ENCODE data around the gene PON3.
A peak's percentile ranks its signal among the peaks of the same experiment; 100 is the strongest.

The PON3 gene

GRCh38 chr7:95338832-95339231 is 57.3 kb downstream of the PON3 start:
- no peak for DNase-seq

GRCh38 chr7:95335093-95335492 is 61.1 kb downstream of the PON3 start:
- no peak for DNase-seq

DNA sequence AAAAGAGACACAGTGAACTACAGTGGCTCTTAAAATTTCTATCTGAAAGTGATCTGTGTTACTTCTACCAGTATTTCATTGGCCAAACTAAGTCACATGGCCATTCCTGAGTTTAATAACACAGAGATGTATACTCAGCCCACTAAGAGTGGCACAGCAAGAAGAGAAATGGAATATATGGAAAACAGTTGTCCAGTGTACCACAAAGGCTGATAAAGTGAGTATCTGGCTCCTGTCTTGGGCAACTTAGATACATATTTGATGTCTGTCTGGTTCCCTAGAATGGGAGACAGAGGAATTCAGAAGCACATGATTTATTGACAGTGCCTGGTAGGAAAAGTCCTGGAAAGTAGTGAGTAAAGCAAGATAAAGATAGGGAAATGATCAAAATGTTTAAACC is 61.7 kb downstream of the PON3 start:
- no peak for DNase-seq

GRCh38 chr7:95330961-95331337 is 65.2 kb downstream of the PON3 start:
- DNase-seq, result no peak

DNA sequence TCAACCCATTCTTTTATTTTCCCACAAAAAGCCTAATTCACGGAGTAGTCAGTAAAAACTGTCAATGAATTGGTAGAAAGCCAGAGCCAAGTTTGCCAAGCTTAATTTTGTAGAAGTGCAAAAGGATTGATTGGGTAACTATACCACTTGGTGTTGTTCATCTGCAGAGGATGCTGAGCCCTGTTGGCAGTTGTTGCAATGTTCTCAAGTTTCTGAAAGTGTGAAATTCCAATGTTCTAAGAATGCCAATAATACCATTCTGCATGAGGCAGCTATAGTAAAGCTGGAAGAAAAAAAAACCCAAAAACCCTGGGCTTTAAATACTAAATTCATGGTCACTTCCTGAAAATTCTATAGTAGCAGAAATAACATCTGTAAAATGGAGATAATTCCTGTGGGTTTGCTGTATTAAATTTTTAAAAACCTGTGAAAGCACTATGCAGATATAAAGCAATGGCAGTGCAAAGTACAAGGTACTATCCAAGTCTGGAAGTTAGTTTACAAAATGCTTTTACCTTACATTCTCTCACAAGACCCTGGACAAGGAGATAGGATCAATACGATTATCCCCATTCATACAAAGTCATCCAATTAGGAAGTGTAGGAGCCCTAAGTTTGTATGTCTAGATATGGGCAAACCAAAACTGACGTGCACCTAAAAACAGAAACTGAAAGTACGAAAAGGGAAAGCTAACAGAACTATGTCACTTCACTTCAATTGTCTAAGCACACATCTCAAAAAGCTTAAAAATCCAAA is 65.8 kb downstream of the PON3 start:
- DNase-seq, result peak; percentile 62

GRCh38 chr7:95327356-95327755 is 68.8 kb downstream of the PON3 start:
- DNase-seq, result no peak

DNA sequence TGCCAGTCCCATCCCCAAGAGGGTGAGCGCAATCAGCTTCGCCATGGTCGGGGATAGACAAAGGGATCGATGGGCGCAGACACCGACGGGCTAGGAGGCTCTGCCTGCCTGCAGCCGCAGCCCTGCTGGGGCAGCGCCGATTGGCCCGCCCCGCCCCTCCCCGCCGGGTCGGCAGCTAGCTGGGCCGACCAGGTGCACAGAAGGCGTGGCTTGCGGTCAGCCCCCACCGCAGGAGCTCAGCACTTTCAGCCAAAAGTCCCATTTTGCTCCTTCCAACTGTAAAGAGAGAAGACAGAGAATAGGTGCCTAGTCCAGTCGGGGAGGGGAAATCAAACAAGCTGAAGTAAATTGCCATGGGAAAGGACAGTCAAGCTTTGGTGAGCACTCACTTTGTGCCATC is 71.7 kb downstream of the PON3 start, which contains the start of gene PON1:
TSS of gene PON1 (minus strand) at position 102 of the 400 bp plus-strand sequence. CDS start at position 45, 57 bp downstream.
- no peak for DNase-seq

DNA sequence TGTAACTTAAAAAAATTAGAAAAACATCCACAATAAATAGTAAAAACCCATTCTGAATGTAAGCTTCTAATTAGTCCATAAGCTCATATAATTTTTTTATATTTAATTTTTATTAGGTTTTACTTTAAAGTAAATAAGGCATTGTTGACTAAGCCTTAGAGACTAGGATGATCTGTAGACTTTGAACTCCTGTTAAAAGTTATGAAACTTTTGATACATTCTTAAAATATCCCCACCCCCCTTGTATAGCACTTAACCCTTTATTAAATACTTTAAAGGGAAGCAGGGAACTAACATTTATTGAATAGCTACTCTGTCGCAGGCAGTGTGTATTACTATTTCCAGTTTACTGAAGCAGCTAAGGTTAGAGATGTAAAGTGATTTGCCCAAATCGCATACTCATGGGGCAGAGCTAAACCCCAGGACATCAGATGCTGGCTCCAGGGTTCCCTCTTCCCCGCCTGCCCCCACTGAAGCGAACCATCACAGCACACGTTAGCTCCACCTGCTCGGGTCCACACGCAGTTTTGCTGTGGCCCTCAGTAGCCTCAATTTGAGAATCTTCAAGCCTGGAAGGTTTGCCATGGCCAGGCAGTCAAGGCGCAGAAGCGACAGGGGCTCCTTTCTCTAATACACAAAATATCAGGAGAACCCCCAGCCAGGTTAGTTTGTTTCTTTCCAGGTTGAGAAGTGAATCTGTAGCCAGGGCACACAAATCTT is 72.6 kb downstream of the PON3 start:
- DNase-seq, result no peak

DNA sequence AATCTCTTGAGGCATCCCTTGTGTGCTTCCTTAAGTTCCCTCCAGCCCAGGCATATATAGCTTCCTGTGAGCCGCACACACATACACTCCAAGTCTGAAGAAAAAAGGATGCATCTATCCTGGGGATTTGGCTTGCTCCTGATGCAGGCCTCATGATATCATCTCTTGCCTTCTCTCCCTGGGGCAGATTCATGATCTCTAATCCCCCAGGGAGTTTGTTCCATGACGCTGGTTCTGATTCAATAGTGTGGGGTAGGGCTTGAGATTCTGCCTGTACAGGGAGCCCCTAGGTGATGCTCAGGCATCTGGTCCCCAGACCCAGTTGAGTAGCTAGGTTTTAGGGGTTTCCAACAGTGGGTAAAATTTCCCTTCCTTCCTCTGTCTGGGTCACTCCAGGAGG is 73.3 kb downstream of the PON3 start:
- no peak for DNase-seq

GRCh38 chr7:95322396-95322795 is 73.8 kb downstream of the PON3 start:
- peak; percentile 10 for DNase-seq

GRCh38 chr7:95321720-95322119 is 74.5 kb downstream of the PON3 start:
- no peak for DNase-seq

DNA sequence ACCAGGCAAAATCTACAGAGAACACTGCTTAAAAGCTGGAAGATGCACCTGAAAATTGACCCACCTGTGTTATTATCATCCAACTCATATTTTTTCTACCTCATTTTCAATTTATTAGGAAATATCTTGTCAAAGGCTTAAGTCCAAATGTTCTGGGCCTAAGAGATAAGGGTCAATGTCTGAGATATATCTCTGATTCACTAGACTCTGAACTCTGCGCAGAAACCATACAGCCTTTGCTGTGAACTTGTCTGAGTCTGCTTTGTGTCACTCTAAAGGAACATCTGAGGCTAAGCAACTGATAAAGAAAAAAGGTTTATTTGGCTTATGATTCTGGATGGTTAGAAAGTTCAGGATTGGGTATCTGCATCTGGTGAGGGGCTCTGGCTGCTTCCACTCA is 75.5 kb downstream of the PON3 start:
- no peak for DNase-seq

DNA sequence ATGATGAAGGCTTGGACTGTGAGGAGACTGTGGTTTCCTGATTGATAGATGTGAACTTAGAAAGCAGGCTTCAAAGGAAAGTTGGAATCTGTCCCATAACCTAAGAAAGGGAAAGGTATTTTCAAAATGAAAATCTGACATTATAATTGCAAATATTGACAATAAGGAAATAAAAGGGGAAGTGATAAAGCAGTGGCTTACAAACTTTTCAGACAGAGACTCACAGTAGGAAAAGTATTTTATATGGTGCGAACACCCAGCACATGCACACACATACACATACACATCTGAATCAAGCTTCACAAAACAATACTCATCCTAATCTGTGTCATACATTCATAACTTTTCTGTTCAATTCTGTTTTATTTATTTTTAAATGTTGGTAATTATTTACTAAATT is 76.6 kb downstream of the PON3 start:
- no peak for DNase-seq

- no peak for DNase-seq
These were observed 77.6 kb downstream of the PON3 start for GRCh38 chr7:95318501-95319100.

GRCh38 chr7:95317966-95318365 is 78.2 kb downstream of the PON3 start:
- no peak for DNase-seq

DNA sequence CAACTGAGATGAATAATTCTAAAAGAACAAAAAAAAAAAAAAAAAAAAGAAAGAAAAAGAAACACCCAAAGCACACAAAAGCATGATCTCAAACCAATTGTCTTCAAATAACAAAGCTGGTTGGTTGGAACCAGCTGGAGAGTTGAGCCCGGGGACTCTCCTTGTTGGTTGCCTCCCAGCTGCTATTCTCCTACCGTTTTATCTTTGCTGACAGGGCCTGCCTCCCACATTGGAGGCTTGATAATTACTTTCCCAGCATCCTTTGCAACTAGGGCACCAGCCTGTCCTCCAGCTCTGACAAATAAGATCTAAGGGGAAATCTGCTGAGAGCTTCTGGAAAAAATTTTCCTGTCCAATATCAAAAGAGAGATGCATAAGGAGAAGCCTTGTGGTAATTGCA is 78.6 kb downstream of the PON3 start:
- peak; percentile 40 for DNase-seq

- no peak for DNase-seq
These were observed 79.6 kb downstream of the PON3 start for GRCh38 chr7:95316588-95316987.

DNA sequence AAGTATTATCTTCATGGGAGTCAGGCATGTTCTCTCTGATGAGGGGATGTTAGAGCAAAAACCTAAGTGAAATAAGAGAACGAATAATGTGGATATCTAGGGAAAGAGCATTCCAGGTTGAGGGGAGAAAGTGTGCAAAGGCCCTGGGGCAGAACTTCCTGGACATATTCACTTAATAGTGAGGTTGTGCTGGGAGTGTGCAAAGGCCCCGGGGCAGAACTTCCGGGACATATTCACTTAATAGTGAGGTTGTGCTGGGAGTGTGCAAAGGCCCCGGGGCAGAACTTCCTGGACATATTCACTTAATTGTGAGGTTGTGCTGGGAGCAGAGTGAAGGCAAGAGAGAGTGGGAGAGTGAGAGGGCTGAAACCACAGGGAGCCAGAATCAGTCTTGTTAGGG is 83.6 kb downstream of the PON3 start:
- DNase-seq, result no peak

GRCh38 chr7:95311389-95311788 is 84.8 kb downstream of the PON3 start:
- no peak for DNase-seq

DNA sequence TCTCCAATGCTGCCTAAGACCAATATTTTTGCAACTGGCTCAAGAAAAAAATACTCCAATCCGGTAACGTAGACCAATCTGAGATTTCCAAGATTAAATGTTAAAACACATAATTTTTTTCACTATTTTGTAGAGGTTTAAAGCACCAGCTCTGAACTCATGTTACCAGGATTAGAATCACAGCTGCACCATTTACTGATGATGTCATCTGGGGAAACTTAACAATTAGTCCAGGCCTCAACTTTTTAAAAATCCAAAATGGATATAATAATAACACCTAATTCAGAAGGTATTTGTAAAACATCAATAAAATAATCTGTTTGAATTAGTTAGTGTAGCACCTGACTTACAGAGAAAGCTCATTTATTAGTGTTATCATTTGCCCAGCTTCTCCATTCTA is 86.2 kb downstream of the PON3 start:
- no peak for DNase-seq
